Liver (tissue), 9 donors: ENCODE data around the gene COL27A1. TPM values are rescaled to one million over a fixed set of nuclear protein-coding genes. Genes with fewer than 3 reads are reported as not detected.

Experiments used
- DNase-seq: peaks from one replicate; pipeline ENCODE4 v3.0.0-alpha.2; 2017; ENCODE audit warnings: low spot score
- H3K27ac ChIP-seq, 2 donors: one replicate each; pipeline ENCODE4 v1.7.0; 2013; ENCODE audit warnings: inconsistent platforms in 2 of 2, low read length in 2 of 2, control low read depth in 1 of 2, low read depth in 1 of 2, mild to moderate bottlenecking in 1 of 2
- H3K27me3 ChIP-seq, 4 donors: one replicate each; pipeline versions ENCODE4 v1.6.1 to v1.7.0; 2013; ENCODE audit warnings: low read length in 3 of 4, inconsistent platforms in 1 of 4, mild to moderate bottlenecking in 1 of 4, moderate library complexity in 1 of 4; ENCODE audit not compliant: control insufficient read depth in 4 of 4, insufficient read depth in 4 of 4
- H3K36me3 ChIP-seq, 4 donors: one replicate each; pipeline versions ENCODE4 v1.6.1 to v1.7.0; 2013; ENCODE audit warnings: low read length in 3 of 4, mild to moderate bottlenecking in 3 of 4, low read depth in 1 of 4, moderate library complexity in 1 of 4; ENCODE audit not compliant: control insufficient read depth in 4 of 4, insufficient read depth in 3 of 4
- H3K4me1 ChIP-seq, 4 donors: one replicate each; pipeline versions ENCODE4 v1.6.1 to v1.7.0; 2013; ENCODE audit warnings: low read length in 3 of 4, mild to moderate bottlenecking in 3 of 4, moderate library complexity in 1 of 4; ENCODE audit not compliant: control insufficient read depth in 4 of 4, insufficient read depth in 4 of 4
- H3K4me3 ChIP-seq, 3 donors: one replicate each; pipeline versions ENCODE4 v1.6.1 to v1.7.0; 2013; ENCODE audit warnings: low read length in 3 of 3, control low read depth in 1 of 3, low read depth in 1 of 3, mild to moderate bottlenecking in 1 of 3
- H3K9ac ChIP-seq, 2 donors: one replicate each; pipeline ENCODE4 v1.7.0; 2013; ENCODE audit warnings: low read length in 2 of 2, mild to moderate bottlenecking in 2 of 2, moderate library complexity in 2 of 2, control low read depth in 1 of 2, low read depth in 1 of 2
- H3K9me3 ChIP-seq, 4 donors: one replicate each; pipeline versions ENCODE4 v1.6.1 to v1.7.0; 2013; ENCODE audit warnings: low read length in 3 of 4; ENCODE audit not compliant: control insufficient read depth in 4 of 4
- EGR1 ChIP-seq, 2 donors: IDR thresholded peaks; 2 replicates each; pipeline ENCODE4 v1.6.1; 2016 to 2018; ENCODE audit warnings: antibody characterized with exemption in 2 of 2, low read depth in 2 of 2
- FOXA1 ChIP-seq: IDR thresholded peaks from 2 replicates; pipeline ENCODE4 v1.6.1; 2016; ENCODE audit warnings: antibody characterized with exemption
- FOXA2 ChIP-seq: IDR thresholded peaks from 2 replicates; pipeline ENCODE4 v1.6.1; 2016; ENCODE audit warnings: antibody characterized with exemption
- GABPA ChIP-seq, 2 donors: IDR thresholded peaks in 1 of 2; conservative IDR thresholded peaks in 1 of 2; 2 replicates each; pipeline ENCODE4 v1.6.1; 2016; ENCODE audit warnings: antibody characterized with exemption in 2 of 2, mild to moderate bottlenecking in 1 of 2, moderate library complexity in 1 of 2
- HNF4A ChIP-seq, 2 donors: conservative IDR thresholded peaks; 2 replicates each; pipeline ENCODE4 v1.6.1; 2016; ENCODE audit warnings: antibody characterized with exemption in 2 of 2, mild to moderate bottlenecking in 2 of 2
- HNF4G ChIP-seq: IDR thresholded peaks from 2 replicates; pipeline ENCODE4 v1.6.1; 2016; ENCODE audit warnings: antibody characterized with exemption
- RAD21 ChIP-seq, 2 donors: IDR thresholded peaks; 2 replicates each; pipeline ENCODE4 v1.6.1; 2016; ENCODE audit warnings: antibody characterized with exemption in 2 of 2, mild to moderate bottlenecking in 2 of 2
- REST ChIP-seq: IDR thresholded peaks from 2 replicates; pipeline ENCODE4 v1.6.1; 2016; ENCODE audit warnings: antibody characterized with exemption, mild to moderate bottlenecking
- SP1 ChIP-seq: IDR thresholded peaks from 2 replicates; pipeline ENCODE4 v1.6.1; 2018; ENCODE audit warnings: antibody characterized with exemption, mild to moderate bottlenecking
- TAF1 ChIP-seq: conservative IDR thresholded peaks from 2 replicates; pipeline ENCODE4 v1.6.1; 2016; ENCODE audit warnings: antibody characterized with exemption, mild to moderate bottlenecking
- WGBS: extraction: QIAGEN DNeasy Blood & Tissue Kit; methylation state at CpG from one replicate; pipeline ENCODE4 v1.1.7; 2013; 5-methylcytosine and 5-hydroxymethylcytosine counted together
- polyA plus RNA-seq, 2 donors: library from polyadenylated mRNA; stranded (reverse) in 1 of 2; unstranded in 1 of 2; fragments of 200-250 nt in 1 of 2; fragments of >200 nt in 1 of 2; fragmentation: Nextera tagmentation in 1 of 2; extraction: Ambion mirVana in 1 of 2; gene quantifications; one replicate each; pipeline versions ENCODE4 v1.2.1 to v1.2.3, GENCODE V29; 2013 to 2015
- total RNA-seq, 2 donors: library from RNA; depleted of rRNA; stranded (reverse); fragments of >200 nt; gene quantifications; one replicate each; pipeline ENCODE4 v1.2.3, GENCODE V29; 2014
- TF ChIP-seq, protein P1 (sequence below): IDR thresholded peaks from 2 replicates; pipeline ENCODE4 v1.6.1; 2016; ENCODE audit warnings: antibody characterized with exemption
- TF ChIP-seq, protein P2 (sequence below): IDR thresholded peaks from 2 replicates; pipeline ENCODE4 v1.6.1; 2016; ENCODE audit warnings: antibody characterized with exemption
- donor health status: healthy.
- donor health status: healthy.
- donor health status: healthy.
- donor health status: healthy.
- donor health status: healthy.

Gene COL27A1
- total and polyA plus RNA-seq, 4 donors: 7.0 to 20.4 (median 12.0) TPM

DNA sequence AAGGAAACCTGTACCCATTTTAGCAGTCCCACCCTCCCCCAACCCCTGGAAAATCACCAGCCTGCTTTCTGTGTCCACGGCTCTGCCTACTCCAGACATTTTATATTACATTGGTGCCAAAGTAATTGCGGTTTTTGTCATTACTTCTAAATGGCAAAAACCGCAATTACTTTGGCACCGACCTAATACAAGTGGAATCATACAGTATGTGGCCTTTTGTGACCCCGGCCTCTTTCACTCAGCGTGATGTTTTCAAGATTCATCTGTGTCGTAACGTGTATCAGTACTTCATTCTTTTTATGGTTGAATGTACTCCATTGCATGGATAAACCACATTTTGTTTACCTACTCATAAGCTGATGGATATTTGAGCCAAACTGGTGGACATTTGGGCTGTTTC, 157.8 kb downstream of the COL27A1 start:
- TF ChIP-seq, protein P1, sequence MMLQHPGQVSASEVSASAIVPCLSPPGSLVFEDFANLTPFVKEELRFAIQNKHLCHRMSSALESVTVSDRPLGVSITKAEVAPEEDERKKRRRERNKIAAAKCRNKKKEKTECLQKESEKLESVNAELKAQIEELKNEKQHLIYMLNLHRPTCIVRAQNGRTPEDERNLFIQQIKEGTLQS: no peak
- H3K9me3 ChIP-seq: no peaks in the 10 kb centered on the region
- H3K27ac ChIP-seq: peak overlapping the region in 1 of 2 donors; percentile 27
- H3K4me1 ChIP-seq: peaks cover 10 to 45% (median 21%) of the 10 kb centered on the region in 4 donors
- H3K9ac ChIP-seq: no peak overlapping the region
- H3K4me3 ChIP-seq: no peak overlapping the region
- no peaks in the 10 kb centered on the region for H3K27me3 ChIP-seq
- no peak for DNase-seq
- 83% methylated on average over 8 of the region's 8 CpGs for WGBS
- H3K36me3 ChIP-seq: peaks cover 0 to 5% (median under 1%) of the 10 kb centered on the region in 4 donors

GRCh38 chr9:114314256-114314867, 159.0 kb downstream of the COL27A1 start:
- 67% methylated on average over 7 of the region's 7 CpGs for WGBS
- peaks cover 0 to 2% (median 0%) of the 10 kb centered on the region in 4 donors for H3K36me3 ChIP-seq
- H3K9ac ChIP-seq: peak overlapping the region in 1 of 2 donors; percentile 38
- no peaks in the 10 kb centered on the region for H3K9me3 ChIP-seq
- H3K4me1 ChIP-seq: peaks cover 14 to 45% (median 26%) of the 10 kb centered on the region in 4 donors
- peak overlapping the region; percentile 86 to 95 for H3K27ac ChIP-seq
- no peaks in the 10 kb centered on the region for H3K27me3 ChIP-seq
- peak overlapping the region in 1 of 3 donors; percentile 9 for H3K4me3 ChIP-seq
- peak; percentile 24 for DNase-seq
- no peak for TF ChIP-seq FOXA2
- TF ChIP-seq, protein P2, sequence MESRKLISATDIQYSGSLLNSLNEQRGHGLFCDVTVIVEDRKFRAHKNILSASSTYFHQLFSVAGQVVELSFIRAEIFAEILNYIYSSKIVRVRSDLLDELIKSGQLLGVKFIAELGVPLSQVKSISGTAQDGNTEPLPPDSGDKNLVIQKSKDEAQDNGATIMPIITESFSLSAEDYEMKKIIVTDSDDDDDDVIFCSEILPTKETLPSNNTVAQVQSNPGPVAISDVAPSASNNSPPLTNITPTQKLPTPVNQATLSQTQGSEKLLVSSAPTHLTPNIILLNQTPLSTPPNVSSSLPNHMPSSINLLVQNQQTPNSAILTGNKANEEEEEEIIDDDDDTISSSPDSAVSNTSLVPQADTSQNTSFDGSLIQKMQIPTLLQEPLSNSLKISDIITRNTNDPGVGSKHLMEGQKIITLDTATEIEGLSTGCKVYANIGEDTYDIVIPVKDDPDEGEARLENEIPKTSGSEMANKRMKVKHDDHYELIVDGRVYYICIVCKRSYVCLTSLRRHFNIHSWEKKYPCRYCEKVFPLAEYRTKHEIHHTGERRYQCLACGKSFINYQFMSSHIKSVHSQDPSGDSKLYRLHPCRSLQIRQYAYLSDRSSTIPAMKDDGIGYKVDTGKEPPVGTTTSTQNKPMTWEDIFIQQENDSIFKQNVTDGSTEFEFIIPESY: no peak
- no peak for TF ChIP-seq EGR1 (IDR thresholded peaks at IDR 0.05; ENCODE audit: low read depth in 2 of 2)
- no peak for TF ChIP-seq REST
- no peak for TF ChIP-seq TAF1
- no peak for TF ChIP-seq GABPA (IDR thresholded peaks at IDR 0.05 in 1 of 2, conservative IDR thresholded peaks at IDR 0.05 in 1 of 2)
- TF ChIP-seq HNF4G: no peak
- TF ChIP-seq HNF4A (conservative IDR thresholded peaks at IDR 0.05): no peak
- TF ChIP-seq RAD21 (IDR thresholded peaks at IDR 0.05): no peak
- no peak for TF ChIP-seq SP1
- no peak for TF ChIP-seq FOXA1
